Measurements from ENCODE around the gene CD3E.

DNA sequence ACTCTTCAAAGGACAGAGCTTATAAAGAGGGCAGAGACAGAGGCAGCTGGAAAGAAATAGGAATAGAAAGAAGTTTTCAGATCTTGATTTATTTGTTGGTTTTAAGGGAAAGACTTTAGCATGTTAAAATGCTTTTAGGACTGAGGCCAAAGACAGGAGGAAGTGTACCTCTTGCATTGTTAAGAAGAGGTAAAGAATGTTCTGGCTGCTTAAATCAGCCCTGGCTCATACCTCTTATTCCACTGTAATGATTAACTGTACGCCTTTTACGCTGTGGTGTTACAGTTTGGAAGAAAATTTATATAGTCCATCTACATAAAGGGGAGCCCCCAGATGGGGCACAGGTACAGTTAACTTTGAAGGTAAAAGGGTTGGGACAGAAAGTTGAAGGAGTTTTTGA is 30.3 kb upstream of the CD3E start:
- TF ChIP-seq FOXM1 (IDR thresholded peaks at IDR 0.05; ENCODE audit: borderline replicate concordance) = no peak
- no peak for TF ChIP-seq SUZ12 (IDR thresholded peaks at IDR 0.05)
- TF ChIP-seq L3MBTL2 (conservative IDR thresholded peaks at IDR 0.05) = no peak
- no peak for TF ChIP-seq ELF4 (IDR thresholded peaks at IDR 0.05)

Measured in HEK293T (cell line).